ENCODE measurements around the gene CDH4.

Gene CDH4

DNA sequence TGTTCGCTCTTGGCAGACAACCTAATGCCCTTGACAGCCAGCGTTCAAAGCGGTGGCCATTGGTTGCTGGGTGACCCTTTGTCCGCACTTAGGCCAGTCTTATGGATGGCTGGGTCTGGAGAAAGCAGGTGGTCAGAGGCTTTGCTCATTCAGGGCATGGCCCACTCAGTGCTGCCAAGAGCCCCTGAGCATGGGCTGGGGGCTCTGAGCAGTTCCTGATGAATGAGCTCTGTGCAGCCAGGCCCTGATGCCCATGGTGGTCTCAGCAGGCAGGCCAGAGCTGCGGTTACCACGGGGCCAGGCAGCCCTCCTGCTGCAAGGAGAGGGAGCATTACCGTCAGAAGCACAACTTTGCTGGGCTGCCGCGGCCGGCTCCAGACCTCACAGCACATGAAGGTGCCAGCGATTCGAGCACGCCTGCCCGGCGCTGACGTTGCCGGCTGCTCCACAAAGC, 36.3 kb downstream of the CDH4 start:
- no peak overlapping the region for H3K4me2 ChIP-seq (ENCODE audit: low read depth, low read length, poor library complexity, severe bottlenecking)
- no peaks in the 10 kb centered on the region for H3K9me2 ChIP-seq (replicated peaks; ENCODE audit: insufficient read depth, low read length)
- no peaks in the 10 kb centered on the region for H3K36me3 ChIP-seq (ENCODE audit: low read length)
- TF ChIP-seq, protein P1, sequence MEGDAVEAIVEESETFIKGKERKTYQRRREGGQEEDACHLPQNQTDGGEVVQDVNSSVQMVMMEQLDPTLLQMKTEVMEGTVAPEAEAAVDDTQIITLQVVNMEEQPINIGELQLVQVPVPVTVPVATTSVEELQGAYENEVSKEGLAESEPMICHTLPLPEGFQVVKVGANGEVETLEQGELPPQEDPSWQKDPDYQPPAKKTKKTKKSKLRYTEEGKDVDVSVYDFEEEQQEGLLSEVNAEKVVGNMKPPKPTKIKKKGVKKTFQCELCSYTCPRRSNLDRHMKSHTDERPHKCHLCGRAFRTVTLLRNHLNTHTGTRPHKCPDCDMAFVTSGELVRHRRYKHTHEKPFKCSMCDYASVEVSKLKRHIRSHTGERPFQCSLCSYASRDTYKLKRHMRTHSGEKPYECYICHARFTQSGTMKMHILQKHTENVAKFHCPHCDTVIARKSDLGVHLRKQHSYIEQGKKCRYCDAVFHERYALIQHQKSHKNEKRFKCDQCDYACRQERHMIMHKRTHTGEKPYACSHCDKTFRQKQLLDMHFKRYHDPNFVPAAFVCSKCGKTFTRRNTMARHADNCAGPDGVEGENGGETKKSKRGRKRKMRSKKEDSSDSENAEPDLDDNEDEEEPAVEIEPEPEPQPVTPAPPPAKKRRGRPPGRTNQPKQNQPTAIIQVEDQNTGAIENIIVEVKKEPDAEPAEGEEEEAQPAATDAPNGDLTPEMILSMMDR (IDR thresholded peaks at IDR 0.05; ENCODE audit: insufficient read depth, low read length, poor library complexity, severe bottlenecking), result no peak
- no peak for TF ChIP-seq EZH2phosphoT487 (conservative IDR thresholded peaks at IDR 0.05; ENCODE audit: low read length)
- H3K4me3 ChIP-seq (ENCODE audit: insufficient read depth, low read length, poor library complexity, severe bottlenecking), result no peak overlapping the region
- no peaks in the 10 kb centered on the region for H3F3A ChIP-seq (ENCODE audit: insufficient read depth)
- H2AFZ ChIP-seq (ENCODE audit: low read depth, low read length, severe bottlenecking), result no peak overlapping the region
- no peaks in the 10 kb centered on the region for H3K27me3 ChIP-seq (ENCODE audit: low read length)
- H4K20me1 ChIP-seq (ENCODE audit: low read depth, low read length), result no peaks in the 10 kb centered on the region
- H3K9me3 ChIP-seq (ENCODE audit: insufficient read depth, low read length), result no peaks in the 10 kb centered on the region
- H3K9ac ChIP-seq (ENCODE audit: low read length), result no peak overlapping the region
- H3K27ac ChIP-seq (ENCODE audit: low read depth, low read length), result no peak overlapping the region
- H3K79me2 ChIP-seq (ENCODE audit: insufficient read depth, low read length), result no peaks in the 10 kb centered on the region

DNA sequence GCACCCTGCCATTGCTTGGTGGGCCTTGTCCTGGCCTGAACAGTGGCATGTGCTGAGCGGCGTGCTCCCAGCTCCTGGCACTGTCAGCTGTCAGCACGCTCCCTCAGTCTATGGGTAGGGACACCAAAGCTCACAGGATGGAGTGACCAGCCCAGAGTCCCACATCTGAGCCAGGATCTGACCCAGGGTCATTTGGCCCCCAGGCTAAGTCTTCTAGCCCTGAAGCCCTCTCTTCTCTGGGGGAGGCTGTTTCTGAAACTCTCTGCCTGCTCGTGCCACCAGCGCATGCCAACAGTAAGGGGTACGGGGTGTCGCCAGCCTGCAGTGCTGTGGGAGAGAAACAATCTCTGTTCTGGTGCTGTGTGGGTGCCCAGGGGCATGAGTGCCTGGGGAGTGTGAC, 37.1 kb downstream of the CDH4 start:
- Histone ChIP-seq H3K36me3 (ENCODE audit: low read length) (no peaks in the 10 kb centered on the region), H3K9me2 (replicated peaks; ENCODE audit: insufficient read depth, low read length) (no peaks in the 10 kb centered on the region), H4K20me1 (ENCODE audit: low read depth, low read length) (no peaks in the 10 kb centered on the region), H3K27ac (ENCODE audit: low read depth, low read length) (no peak overlapping the region), H2AFZ (ENCODE audit: low read depth, low read length, severe bottlenecking) (no peak overlapping the region), H3K79me2 (ENCODE audit: insufficient read depth, low read length) (no peaks in the 10 kb centered on the region), H3F3A (ENCODE audit: insufficient read depth) (no peaks in the 10 kb centered on the region), H3K9ac (ENCODE audit: low read length) (no peak overlapping the region), H3K4me3 (ENCODE audit: insufficient read depth, low read length, poor library complexity, severe bottlenecking) (no peak overlapping the region), H3K4me2 (ENCODE audit: low read depth, low read length, poor library complexity, severe bottlenecking) (no peak overlapping the region), H3K27me3 (ENCODE audit: low read length) (no peaks in the 10 kb centered on the region), H3K9me3 (ENCODE audit: insufficient read depth, low read length) (no peaks in the 10 kb centered on the region)
- TF ChIP-seq, protein P1 (IDR thresholded peaks at IDR 0.05; ENCODE audit: insufficient read depth, low read length, poor library complexity, severe bottlenecking), result no peak
- TF ChIP-seq EZH2phosphoT487 (conservative IDR thresholded peaks at IDR 0.05; ENCODE audit: low read length), result no peak

DNA sequence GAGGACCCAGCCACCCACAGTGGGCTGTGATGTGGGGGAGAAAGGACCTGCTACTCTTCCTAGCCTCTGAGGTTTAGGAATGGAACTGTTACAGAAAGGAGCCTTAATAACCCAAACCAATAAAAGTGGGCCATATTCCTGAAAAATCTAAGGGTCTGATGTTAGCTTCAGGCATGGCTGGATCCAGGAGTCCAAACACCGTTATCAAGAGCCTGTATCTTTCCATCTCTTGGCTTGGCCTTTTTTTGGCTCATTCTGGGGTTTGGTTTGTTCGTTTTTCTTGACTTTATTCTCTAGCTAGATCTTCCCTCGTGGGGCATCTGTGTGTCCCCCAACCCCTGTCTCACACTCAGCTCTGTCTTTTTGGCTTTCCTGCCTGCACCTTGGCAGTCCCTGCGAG, 38.7 kb downstream of the CDH4 start:
- Histone ChIP-seq H3K9ac (ENCODE audit: low read length) (no peak overlapping the region), H4K20me1 (ENCODE audit: low read depth, low read length) (no peaks in the 10 kb centered on the region), H3K4me3 (ENCODE audit: insufficient read depth, low read length, poor library complexity, severe bottlenecking) (no peak overlapping the region), H3K9me3 (ENCODE audit: insufficient read depth, low read length) (no peaks in the 10 kb centered on the region), H3F3A (ENCODE audit: insufficient read depth) (no peaks in the 10 kb centered on the region), H3K4me2 (ENCODE audit: low read depth, low read length, poor library complexity, severe bottlenecking) (no peak overlapping the region), H3K36me3 (ENCODE audit: low read length) (no peaks in the 10 kb centered on the region), H3K27me3 (ENCODE audit: low read length) (no peaks in the 10 kb centered on the region), H3K9me2 (replicated peaks; ENCODE audit: insufficient read depth, low read length) (no peaks in the 10 kb centered on the region), H3K79me2 (ENCODE audit: insufficient read depth, low read length) (no peaks in the 10 kb centered on the region), H3K27ac (ENCODE audit: low read depth, low read length) (no peak overlapping the region), H2AFZ (ENCODE audit: low read depth, low read length, severe bottlenecking) (no peak overlapping the region)
- TF ChIP-seq, protein P1 (IDR thresholded peaks at IDR 0.05; ENCODE audit: insufficient read depth, low read length, poor library complexity, severe bottlenecking), result no peak
- TF ChIP-seq EZH2phosphoT487 (conservative IDR thresholded peaks at IDR 0.05; ENCODE audit: low read length), result no peak
